Measurements from ENCODE around the gene TCP1. TPM values are rescaled to one million over a fixed set of nuclear protein-coding genes. Genes with fewer than 3 reads are reported as not detected.
"Not testable (repeated sequence)": the region's sequence is repeated elsewhere in the genome, so short reads cannot be mapped to it uniquely, and the experiment has no call there.

The TCP1 gene
- total and polyA plus RNA-seq, 2 donors = 141 to 168 TPM

DNA sequence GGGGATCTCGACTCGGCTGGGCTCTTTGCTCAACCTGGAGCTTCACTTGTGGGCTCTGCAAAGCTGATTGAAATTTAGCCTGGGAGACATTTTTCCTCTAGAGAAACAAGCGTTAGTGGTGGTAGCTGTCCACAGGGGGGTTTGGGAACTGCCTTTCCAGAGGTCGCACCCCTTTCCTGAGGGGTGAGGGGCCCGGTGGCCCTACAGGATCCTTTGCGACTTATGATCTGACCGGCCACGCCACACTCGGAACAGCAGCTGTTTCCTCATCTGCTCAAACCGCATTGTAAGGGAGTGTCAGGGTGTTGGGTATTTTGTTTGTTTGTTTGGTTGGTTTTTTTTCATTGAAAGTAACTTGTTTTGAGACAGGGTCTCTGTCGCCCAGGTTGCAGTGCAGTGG is 31.7 kb upstream of the TCP1 start:
- 27% methylated on average over 11 of the region's 11 CpGs for WGBS
- Histone ChIP-seq H3K36me3 (ENCODE audit: control insufficient read depth in 2 of 2, insufficient read depth in 2 of 2, low read length in 1 of 2) (peaks cover 0 to 3% of the 10 kb centered on the region in 2 donors), H3K9me3 (ENCODE audit: control insufficient read depth in 2 of 2, insufficient read depth in 1 of 2, low read length in 1 of 2) (no peaks in the 10 kb centered on the region), H3K4me1 (ENCODE audit: control insufficient read depth in 2 of 2, insufficient read depth in 2 of 2, low read length in 2 of 2) (peaks cover 20 to 60% of the 10 kb centered on the region in 2 donors), H3K27ac (ENCODE audit: low read depth in 1 of 2, low read length in 1 of 2) (peak overlapping the region in 1 of 2 donors; percentile 92), H3K27me3 (ENCODE audit: control insufficient read depth in 2 of 2, insufficient read depth in 1 of 2, low read length in 1 of 2) (no peaks in the 10 kb centered on the region), H3K4me3 (ENCODE audit: low read length in 2 of 2) (no peak overlapping the region)
- DNase-seq (ENCODE audit: low read depth in 6 of 9, low spot score in 9 of 9) = peak in 3 of 9 donors; percentile 10 to 24 (median 23)

DNA sequence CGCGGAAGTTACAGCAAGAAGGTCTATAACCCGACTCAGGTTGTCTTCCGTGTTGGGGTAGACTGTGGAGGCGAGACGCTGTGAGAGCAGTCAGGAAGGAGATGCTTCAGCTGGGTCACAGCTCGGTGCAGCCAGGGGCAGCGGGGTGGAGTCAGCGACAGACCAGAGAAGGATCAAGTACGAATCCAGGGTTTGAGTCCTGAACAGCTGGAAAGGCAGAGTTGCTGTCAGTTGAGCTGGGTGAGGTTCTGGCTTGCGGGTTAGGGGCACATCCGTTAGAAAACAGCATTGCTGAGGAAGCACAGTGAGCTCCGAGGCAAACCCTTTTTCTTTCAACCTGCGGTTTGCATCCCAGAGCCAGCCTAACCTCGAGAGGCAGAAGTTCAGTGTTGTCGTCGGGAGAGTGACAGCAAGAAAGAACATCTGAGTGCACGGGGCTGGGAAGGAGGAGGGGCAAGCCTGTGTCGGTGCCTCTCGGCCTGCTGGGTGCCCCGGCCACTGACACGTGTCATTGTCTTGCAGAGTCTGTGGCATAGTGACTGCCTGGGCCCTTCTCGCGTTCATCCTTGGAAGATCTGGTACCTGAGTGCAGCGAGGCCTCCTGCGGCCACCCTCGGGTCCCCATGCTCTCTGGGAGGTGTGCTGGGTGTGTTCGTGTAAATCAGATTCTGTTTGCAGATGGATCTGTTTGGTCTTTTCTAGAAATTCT is 30.7 kb upstream of the TCP1 start:
- H3K9me3 ChIP-seq (ENCODE audit: control insufficient read depth in 2 of 2, insufficient read depth in 1 of 2, low read length in 1 of 2) = no peaks in the 10 kb centered on the region
- H3K27ac ChIP-seq (ENCODE audit: low read depth in 1 of 2, low read length in 1 of 2) = peak overlapping the region; percentile 89 to 92
- peaks cover 20 to 60% of the 10 kb centered on the region in 2 donors for H3K4me1 ChIP-seq (ENCODE audit: control insufficient read depth in 2 of 2, insufficient read depth in 2 of 2, low read length in 2 of 2)
- H3K27me3 ChIP-seq (ENCODE audit: control insufficient read depth in 2 of 2, insufficient read depth in 1 of 2, low read length in 1 of 2) = no peaks in the 10 kb centered on the region
- peak in 8 of 9 donors; percentile 55 to 90 (median 72) for DNase-seq (ENCODE audit: low read depth in 6 of 9, low spot score in 9 of 9)
- H3K36me3 ChIP-seq (ENCODE audit: control insufficient read depth in 2 of 2, insufficient read depth in 2 of 2, low read length in 1 of 2) = peaks cover 0 to 3% of the 10 kb centered on the region in 2 donors
- peak overlapping the region; percentile 26 to 31 for H3K4me3 ChIP-seq (ENCODE audit: low read length in 2 of 2)
- 35% methylated on average over 28 of the region's 28 CpGs for WGBS

GRCh38 chr6:159819098-159819497 is 29.7 kb upstream of the TCP1 start:
- H3K4me1 ChIP-seq (ENCODE audit: control insufficient read depth in 2 of 2, insufficient read depth in 2 of 2, low read length in 2 of 2) = peaks cover 20 to 60% of the 10 kb centered on the region in 2 donors
- H3K27me3 ChIP-seq (ENCODE audit: control insufficient read depth in 2 of 2, insufficient read depth in 1 of 2, low read length in 1 of 2) = no peaks in the 10 kb centered on the region
- H3K4me3 ChIP-seq (ENCODE audit: low read length in 2 of 2) = no peak overlapping the region
- H3K36me3 ChIP-seq (ENCODE audit: control insufficient read depth in 2 of 2, insufficient read depth in 2 of 2, low read length in 1 of 2) = peaks cover 0 to 3% of the 10 kb centered on the region in 2 donors
- no peaks in the 10 kb centered on the region for H3K9me3 ChIP-seq (ENCODE audit: control insufficient read depth in 2 of 2, insufficient read depth in 1 of 2, low read length in 1 of 2)
- WGBS = 88% methylated on average over 16 of the region's 16 CpGs
- H3K27ac ChIP-seq (ENCODE audit: low read depth in 1 of 2, low read length in 1 of 2) = peak overlapping the region; percentile 89 to 92
- DNase-seq (ENCODE audit: low read depth in 6 of 9, low spot score in 9 of 9) = no peak

DNA sequence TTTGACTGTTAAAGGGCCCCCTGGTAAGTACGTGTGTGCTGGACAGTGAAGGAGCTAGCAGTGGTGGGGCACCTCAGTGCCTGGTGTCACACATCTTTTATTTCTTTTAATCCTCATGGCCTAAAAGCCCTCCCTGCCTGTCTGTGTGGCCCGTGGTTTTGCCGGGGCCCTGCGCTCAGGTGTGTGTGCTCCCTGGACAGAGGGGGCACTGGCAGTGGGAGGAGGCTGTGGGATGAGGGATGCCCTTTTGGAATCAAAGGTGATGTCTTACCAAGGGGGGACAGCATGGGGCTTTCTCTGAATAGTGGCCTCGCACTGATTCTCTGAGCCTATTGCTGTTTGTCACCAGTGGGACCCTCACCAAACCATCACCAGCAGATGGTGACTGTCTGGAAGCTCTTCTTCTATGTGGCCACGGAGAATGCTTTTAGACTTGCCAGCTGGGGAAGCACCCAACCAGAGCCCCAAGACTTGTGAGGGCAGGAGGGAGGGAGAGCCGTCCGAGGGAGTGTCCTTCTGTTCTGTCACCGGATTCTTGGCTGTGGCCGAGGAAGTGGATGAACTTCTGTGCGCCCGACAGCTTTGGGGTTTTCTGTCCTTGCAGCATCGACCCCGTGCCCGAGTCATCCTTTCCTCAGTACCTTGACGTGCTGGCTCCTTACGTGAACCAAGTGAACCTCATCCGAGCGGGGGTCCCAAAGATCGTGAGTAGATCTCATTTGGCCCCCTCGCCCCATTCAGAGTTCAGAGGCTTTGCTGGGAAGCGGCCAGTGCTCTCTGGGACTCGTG is 28.7 kb upstream of the TCP1 start:
- 83% methylated on average over 23 of the region's 23 CpGs for WGBS
- no peak for DNase-seq (ENCODE audit: low read depth in 6 of 9, low spot score in 9 of 9)

DNA sequence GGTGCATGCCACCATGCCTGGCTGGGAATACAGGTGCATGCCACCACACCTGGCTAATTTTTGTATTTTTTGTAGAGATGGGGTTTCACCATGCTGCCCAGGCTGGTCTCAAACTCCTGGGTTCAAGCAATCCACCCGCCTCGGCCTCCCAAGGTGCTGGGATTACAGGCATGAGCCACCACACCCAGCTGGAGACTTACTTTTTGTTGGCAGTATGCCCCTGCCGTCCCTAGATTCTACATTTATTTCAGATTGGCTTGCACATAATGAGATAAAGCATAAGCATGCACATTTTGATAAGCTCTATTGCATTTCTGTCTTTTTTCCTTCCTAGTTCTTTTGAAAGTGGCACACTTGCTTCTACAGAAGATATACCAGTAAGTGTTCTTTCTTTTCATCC is 27.4 kb upstream of the TCP1 start:
- not testable (repeated sequence) for H3K36me3 ChIP-seq (ENCODE audit: control insufficient read depth in 2 of 2, insufficient read depth in 2 of 2, low read length in 1 of 2); H3K27ac ChIP-seq (ENCODE audit: low read depth in 1 of 2, low read length in 1 of 2); H3K4me3 ChIP-seq (ENCODE audit: low read length in 2 of 2); DNase-seq (ENCODE audit: low read depth in 6 of 9, low spot score in 9 of 9); H3K27me3 ChIP-seq (ENCODE audit: control insufficient read depth in 2 of 2, insufficient read depth in 1 of 2, low read length in 1 of 2); H3K9me3 ChIP-seq (ENCODE audit: control insufficient read depth in 2 of 2, insufficient read depth in 1 of 2, low read length in 1 of 2)
- peaks cover 18 to 47% of the 10 kb centered on the region in 2 donors for H3K4me1 ChIP-seq (ENCODE audit: control insufficient read depth in 2 of 2, insufficient read depth in 2 of 2, low read length in 2 of 2)
- WGBS = 92% methylated on average over 3 of the region's 3 CpGs

More for the DNA sequence above, 28.7 kb upstream of the TCP1 start:
- H3K36me3 ChIP-seq (ENCODE audit: control insufficient read depth in 2 of 2, insufficient read depth in 2 of 2, low read length in 1 of 2) = peaks cover 0 to 3% of the 10 kb centered on the region in 2 donors
- peaks cover 20 to 56% of the 10 kb centered on the region in 2 donors for H3K4me1 ChIP-seq (ENCODE audit: control insufficient read depth in 2 of 2, insufficient read depth in 2 of 2, low read length in 2 of 2)
- H3K27ac ChIP-seq (ENCODE audit: low read depth in 1 of 2, low read length in 1 of 2) = no peak overlapping the region
- no peaks in the 10 kb centered on the region for H3K27me3 ChIP-seq (ENCODE audit: control insufficient read depth in 2 of 2, insufficient read depth in 1 of 2, low read length in 1 of 2)
- H3K4me3 ChIP-seq (ENCODE audit: low read length in 2 of 2) = no peak overlapping the region
- H3K9me3 ChIP-seq (ENCODE audit: control insufficient read depth in 2 of 2, insufficient read depth in 1 of 2, low read length in 1 of 2) = no peaks in the 10 kb centered on the region

- H3K4me1 ChIP-seq (ENCODE audit: control insufficient read depth in 2 of 2, insufficient read depth in 2 of 2, low read length in 2 of 2) = peaks cover 9 to 33% of the 10 kb centered on the region in 2 donors
- H3K9me3 ChIP-seq (ENCODE audit: control insufficient read depth in 2 of 2, insufficient read depth in 1 of 2, low read length in 1 of 2) = no peaks in the 10 kb centered on the region
- no peak for DNase-seq (ENCODE audit: low read depth in 6 of 9, low spot score in 9 of 9)
- no peak overlapping the region for H3K4me3 ChIP-seq (ENCODE audit: low read length in 2 of 2)
- no peaks in the 10 kb centered on the region for H3K27me3 ChIP-seq (ENCODE audit: control insufficient read depth in 2 of 2, insufficient read depth in 1 of 2, low read length in 1 of 2)
- 88% methylated on average over 6 of the region's 6 CpGs for WGBS
- H3K36me3 ChIP-seq (ENCODE audit: control insufficient read depth in 2 of 2, insufficient read depth in 2 of 2, low read length in 1 of 2) = peaks cover 0 to 3% of the 10 kb centered on the region in 2 donors
- no peak overlapping the region for H3K27ac ChIP-seq (ENCODE audit: low read depth in 1 of 2, low read length in 1 of 2)
These were observed 26.0 kb upstream of the TCP1 start for GRCh38 chr6:159815410-159815809.

GRCh38 chr6:159813781-159814180 is 24.4 kb upstream of the TCP1 start:
- DNase-seq (ENCODE audit: low read depth in 6 of 9, low spot score in 9 of 9) = no peak
- Histone ChIP-seq H3K4me1 (ENCODE audit: control insufficient read depth in 2 of 2, insufficient read depth in 2 of 2, low read length in 2 of 2) (peaks cover under 1 to 18% of the 10 kb centered on the region in 2 donors), H3K27me3 (ENCODE audit: control insufficient read depth in 2 of 2, insufficient read depth in 1 of 2, low read length in 1 of 2) (no peaks in the 10 kb centered on the region), H3K4me3 (ENCODE audit: low read length in 2 of 2) (no peak overlapping the region), H3K27ac (ENCODE audit: low read depth in 1 of 2, low read length in 1 of 2) (no peak overlapping the region), H3K9me3 (ENCODE audit: control insufficient read depth in 2 of 2, insufficient read depth in 1 of 2, low read length in 1 of 2) (no peaks in the 10 kb centered on the region), H3K36me3 (ENCODE audit: control insufficient read depth in 2 of 2, insufficient read depth in 2 of 2, low read length in 1 of 2) (no peaks in the 10 kb centered on the region)
- WGBS = 90% methylated on average over 9 of the region's 9 CpGs

- Histone ChIP-seq H3K4me1 (ENCODE audit: control insufficient read depth in 2 of 2, insufficient read depth in 2 of 2, low read length in 2 of 2) (no peaks in the 10 kb centered on the region), H3K9me3 (ENCODE audit: control insufficient read depth in 2 of 2, insufficient read depth in 1 of 2, low read length in 1 of 2) (no peaks in the 10 kb centered on the region), H3K4me3 (ENCODE audit: low read length in 2 of 2) (no peak overlapping the region), H3K36me3 (ENCODE audit: control insufficient read depth in 2 of 2, insufficient read depth in 2 of 2, low read length in 1 of 2) (no peaks in the 10 kb centered on the region), H3K27me3 (ENCODE audit: control insufficient read depth in 2 of 2, insufficient read depth in 1 of 2, low read length in 1 of 2) (no peaks in the 10 kb centered on the region), H3K27ac (ENCODE audit: low read depth in 1 of 2, low read length in 1 of 2) (no peak overlapping the region)
- WGBS = 81% methylated on average over 4 of the region's 4 CpGs
- no peak for DNase-seq (ENCODE audit: low read depth in 6 of 9, low spot score in 9 of 9)
These were observed 19.7 kb upstream of the TCP1 start for GRCh38 chr6:159809149-159809548.

- Histone ChIP-seq H3K27ac (ENCODE audit: low read depth in 1 of 2, low read length in 1 of 2) (no peak overlapping the region), H3K27me3 (ENCODE audit: control insufficient read depth in 2 of 2, insufficient read depth in 1 of 2, low read length in 1 of 2) (no peaks in the 10 kb centered on the region), H3K36me3 (ENCODE audit: control insufficient read depth in 2 of 2, insufficient read depth in 2 of 2, low read length in 1 of 2) (no peaks in the 10 kb centered on the region), H3K9me3 (ENCODE audit: control insufficient read depth in 2 of 2, insufficient read depth in 1 of 2, low read length in 1 of 2) (no peaks in the 10 kb centered on the region), H3K4me1 (ENCODE audit: control insufficient read depth in 2 of 2, insufficient read depth in 2 of 2, low read length in 2 of 2) (no peaks in the 10 kb centered on the region), H3K4me3 (ENCODE audit: low read length in 2 of 2) (no peak overlapping the region)
- 88% methylated on average over 6 of the region's 6 CpGs for WGBS
- no peak for DNase-seq (ENCODE audit: low read depth in 6 of 9, low spot score in 9 of 9)
These were observed 19.2 kb upstream of the TCP1 start for GRCh38 chr6:159808647-159809046.
